SKM-1 treated with dmso at 0.1 percent for 144 hours (cell line): ENCODE results near the gene MRPL50.

Experiments used
- DNase-seq: peaks from one replicate; lab custom pipeline; 2025; ENCODE audit not compliant: unreplicated experiment; lab: John Stamatoyannopoulos, UW

The MRPL50 gene

GRCh38 chr9:101398068-101398929 is at the start of gene MRPL50, which contains the start of gene ZNF189:
Gene MRPL50 (minus strand): TSS chr9:101398618. CDS start chr9:101398592, 26 bp downstream.
Gene ZNF189 (plus strand): TSS chr9:101398851. CDS start chr9:101399157, 306 bp downstream.
- DNase-seq, result peak; percentile 90

GRCh38 chr9:101446732-101447131 is 48.3 kb upstream of the MRPL50 start:
- no peak for DNase-seq

- peak; percentile 0 for DNase-seq
Observed at GRCh38 chr9:101445353-101446029, 47.1 kb upstream of the MRPL50 start.

- no peak for DNase-seq
Observed at GRCh38 chr9:101443364-101443771, 45.0 kb upstream of the MRPL50 start.

- no peak for DNase-seq
Observed at GRCh38 chr9:101442736-101443135, 44.3 kb upstream of the MRPL50 start.

GRCh38 chr9:101442318-101442717 is 43.9 kb upstream of the MRPL50 start:
- DNase-seq, result no peak

- no peak for DNase-seq
Observed at GRCh38 chr9:101440714-101441230, 42.4 kb upstream of the MRPL50 start.

- DNase-seq, result no peak
Observed at GRCh38 chr9:101438523-101438922, 40.1 kb upstream of the MRPL50 start.

- no peak for DNase-seq
Observed at GRCh38 chr9:101437806-101438232, 39.4 kb upstream of the MRPL50 start.

GRCh38 chr9:101435601-101436079 is 37.2 kb upstream of the MRPL50 start, which contains the start of gene ALDOB:
Gene ALDOB (minus strand): TSS chr9:101435774. CDS start chr9:101430887, 4,887 bp downstream.
- no peak for DNase-seq

- no peak for DNase-seq
Observed at GRCh38 chr9:101434998-101435397, 36.6 kb upstream of the MRPL50 start.

- no peak for DNase-seq
Observed at GRCh38 chr9:101433229-101433628, 34.8 kb upstream of the MRPL50 start.

GRCh38 chr9:101432740-101433139 is 34.3 kb upstream of the MRPL50 start:
- DNase-seq, result no peak

GRCh38 chr9:101432171-101432570 is 33.8 kb upstream of the MRPL50 start:
- no peak for DNase-seq

GRCh38 chr9:101429736-101430135 is 31.3 kb upstream of the MRPL50 start:
- DNase-seq, result no peak

- DNase-seq, result no peak
Observed at GRCh38 chr9:101428909-101429308, 30.5 kb upstream of the MRPL50 start.

- no peak for DNase-seq
Observed at GRCh38 chr9:101427957-101428655, 29.7 kb upstream of the MRPL50 start.

GRCh38 chr9:101427358-101427757 is 28.9 kb upstream of the MRPL50 start:
- DNase-seq, result no peak

- DNase-seq, result no peak
Observed at GRCh38 chr9:101421653-101422065, 23.2 kb upstream of the MRPL50 start.

- DNase-seq, result no peak
Observed at GRCh38 chr9:101419863-101420262, 21.4 kb upstream of the MRPL50 start.
